Astrocyte (in vitro differentiated cells and primary cell): ENCODE data around the gene SIK3. TPM values are rescaled to one million over a fixed set of nuclear protein-coding genes. Genes with fewer than 3 reads are reported as not detected.

ENCODE experiments used
- DNase-seq: peaks from one replicate; pipeline ENCODE4 v3.0.0-alpha.2; 2010; ENCODE audit warnings: low read depth
- FAIRE-seq: peaks from 2 replicates; lab custom pipeline; 2011; peaks lifted over from hg19 to GRCh38; lab: Jason Lieb, UNC
- H2AFZ ChIP-seq: 2 replicates; pipeline ENCODE4 v1.6.0; 2012; ENCODE audit warnings: low read depth, low read length, inconsistent platforms
- H3K27ac ChIP-seq: 2 replicates; pipeline ENCODE4 v1.5.1; 2011; ENCODE audit warnings: low read depth, low read length, inconsistent platforms
- H3K27me3 ChIP-seq: 2 replicates; pipeline ENCODE4 v1.6.0; 2011; ENCODE audit warnings: low read length, inconsistent platforms; ENCODE audit not compliant: insufficient read depth
- H3K36me3 ChIP-seq: 2 replicates; pipeline ENCODE4 v1.5.1; 2011; ENCODE audit warnings: low read length, inconsistent platforms; ENCODE audit not compliant: insufficient read depth
- H3K4me1 ChIP-seq: 2 replicates; pipeline ENCODE4 v1.5.1; 2011; ENCODE audit warnings: low read length, inconsistent platforms; ENCODE audit not compliant: insufficient read depth
- H3K4me2 ChIP-seq: 2 replicates; pipeline ENCODE4 v1.6.0; 2012; ENCODE audit warnings: low read length, inconsistent platforms
- H3K4me3 ChIP-seq: 2 replicates; pipeline ENCODE4 v1.5.1; 2011; ENCODE audit warnings: low read depth, mild to moderate bottlenecking, low read length, inconsistent platforms; ENCODE audit not compliant: insufficient read depth
- H3K79me2 ChIP-seq: 2 replicates; pipeline ENCODE4 v1.6.0; 2012; ENCODE audit warnings: mild to moderate bottlenecking, low read length, inconsistent platforms; ENCODE audit not compliant: insufficient read depth
- H3K9ac ChIP-seq: 2 replicates; pipeline ENCODE4 v1.6.0; 2012; ENCODE audit warnings: mild to moderate bottlenecking, low read length, inconsistent platforms
- H3K9me3 ChIP-seq: 2 replicates; pipeline ENCODE4 v1.5.1; 2012; ENCODE audit warnings: low read depth, mild to moderate bottlenecking, low read length, inconsistent platforms; ENCODE audit not compliant: insufficient read depth
- H4K20me1 ChIP-seq: 2 replicates; pipeline ENCODE4 v1.6.0; 2012; ENCODE audit warnings: low read length, inconsistent platforms; ENCODE audit not compliant: insufficient read depth
- H3K27ac Mint-ChIP-seq: one replicate; pipeline ENCODE4 v1.8.0; 2021; ENCODE audit warnings: mild to moderate bottlenecking, mixed read lengths; ENCODE audit not compliant: unreplicated experiment
- H3K27me3 Mint-ChIP-seq: one replicate; pipeline ENCODE4 v1.8.0; 2021; ENCODE audit warnings: low read depth, mixed read lengths; ENCODE audit not compliant: unreplicated experiment
- H3K36me3 Mint-ChIP-seq: one replicate; pipeline ENCODE4 v1.8.0; 2021; ENCODE audit warnings: low read depth, mixed read lengths; ENCODE audit not compliant: unreplicated experiment
- H3K4me1 Mint-ChIP-seq: one replicate; pipeline ENCODE4 v1.8.0; 2021; ENCODE audit warnings: low read depth, mixed read lengths; ENCODE audit not compliant: unreplicated experiment
- H3K4me3 Mint-ChIP-seq: one replicate; pipeline ENCODE4 v1.8.0; 2021; ENCODE audit warnings: mild to moderate bottlenecking, moderate library complexity, mixed read lengths; ENCODE audit not compliant: unreplicated experiment
- H3K9me3 Mint-ChIP-seq: one replicate; pipeline ENCODE4 v1.8.0; 2021; ENCODE audit warnings: mild to moderate bottlenecking, mixed read lengths; ENCODE audit not compliant: unreplicated experiment
- EZH2 ChIP-seq: IDR thresholded peaks from 2 replicates; pipeline ENCODE4 v1.6.1; 2012; ENCODE audit warnings: mild to moderate bottlenecking, low read length, inconsistent platforms; ENCODE audit not compliant: insufficient read depth
- total RNA-seq: library from RNA; stranded (reverse); gene quantifications from 2 replicates; pipeline ENCODE4 v1.2.1, GENCODE V29; 2021
- TF ChIP-seq, protein P1 (sequence below): IDR thresholded peaks from 2 replicates; pipeline ENCODE4 v1.5.1; 2011; ENCODE audit warnings: low read depth, mild to moderate bottlenecking, inconsistent platforms, low read length, moderate library complexity; ENCODE audit not compliant: insufficient read depth

The SIK3 gene
- total RNA-seq, 1 donor from 2014 or later: 34.4 TPM

- no peaks in the 10 kb centered on the region for H3K36me3 Mint-ChIP-seq
- H3K27ac Mint-ChIP-seq: no peak overlapping the region
- H3K9me3 ChIP-seq: no peaks in the 10 kb centered on the region
- H2AFZ ChIP-seq: no peak overlapping the region
- no peaks in the 10 kb centered on the region for H3K4me1 Mint-ChIP-seq
- TF ChIP-seq EZH2: no peak
- TF ChIP-seq, protein P1, sequence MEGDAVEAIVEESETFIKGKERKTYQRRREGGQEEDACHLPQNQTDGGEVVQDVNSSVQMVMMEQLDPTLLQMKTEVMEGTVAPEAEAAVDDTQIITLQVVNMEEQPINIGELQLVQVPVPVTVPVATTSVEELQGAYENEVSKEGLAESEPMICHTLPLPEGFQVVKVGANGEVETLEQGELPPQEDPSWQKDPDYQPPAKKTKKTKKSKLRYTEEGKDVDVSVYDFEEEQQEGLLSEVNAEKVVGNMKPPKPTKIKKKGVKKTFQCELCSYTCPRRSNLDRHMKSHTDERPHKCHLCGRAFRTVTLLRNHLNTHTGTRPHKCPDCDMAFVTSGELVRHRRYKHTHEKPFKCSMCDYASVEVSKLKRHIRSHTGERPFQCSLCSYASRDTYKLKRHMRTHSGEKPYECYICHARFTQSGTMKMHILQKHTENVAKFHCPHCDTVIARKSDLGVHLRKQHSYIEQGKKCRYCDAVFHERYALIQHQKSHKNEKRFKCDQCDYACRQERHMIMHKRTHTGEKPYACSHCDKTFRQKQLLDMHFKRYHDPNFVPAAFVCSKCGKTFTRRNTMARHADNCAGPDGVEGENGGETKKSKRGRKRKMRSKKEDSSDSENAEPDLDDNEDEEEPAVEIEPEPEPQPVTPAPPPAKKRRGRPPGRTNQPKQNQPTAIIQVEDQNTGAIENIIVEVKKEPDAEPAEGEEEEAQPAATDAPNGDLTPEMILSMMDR: no peak
- H3K79me2 ChIP-seq: no peaks in the 10 kb centered on the region
- H3K36me3 ChIP-seq: no peaks in the 10 kb centered on the region
- H3K27me3 Mint-ChIP-seq: no peaks in the 10 kb centered on the region
- H3K4me1 ChIP-seq: no peaks in the 10 kb centered on the region
- H3K27me3 ChIP-seq: peaks cover 3% of the 10 kb centered on the region
- no peak overlapping the region for H3K4me2 ChIP-seq
- no peak overlapping the region for H3K9ac ChIP-seq
- H3K4me3 Mint-ChIP-seq: no peak overlapping the region
- no peak for DNase-seq
- H4K20me1 ChIP-seq: no peaks in the 10 kb centered on the region
- no peak overlapping the region for H3K27ac ChIP-seq
- no peak overlapping the region for H3K4me3 ChIP-seq
- no peak for FAIRE-seq
- H3K9me3 Mint-ChIP-seq: no peaks in the 10 kb centered on the region
Observed at GRCh38 chr11:116813781-116814471, 284.3 kb downstream of the SIK3 start.

DNA sequence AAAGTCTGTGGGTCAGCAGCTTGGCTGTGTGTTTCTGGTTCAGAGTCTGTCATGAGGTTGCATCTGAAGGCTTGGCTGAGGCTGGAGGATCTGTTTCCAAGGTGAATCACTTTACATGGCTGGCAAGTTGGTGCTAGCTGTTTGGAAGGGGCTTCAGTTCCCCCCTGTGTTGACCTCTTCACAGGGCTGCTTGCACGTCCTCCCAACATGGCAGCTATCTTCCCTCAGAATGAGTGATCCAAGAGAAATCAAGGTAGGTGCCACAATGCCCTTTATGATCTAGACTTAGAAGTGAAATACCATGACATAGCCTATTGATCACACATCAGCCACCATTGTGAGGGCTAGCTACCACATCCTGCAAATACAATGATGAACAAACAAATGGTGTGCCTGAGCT lies 285.1 kb downstream of the SIK3 start:
- no peak overlapping the region for H3K27ac Mint-ChIP-seq
- H3K36me3 ChIP-seq: no peaks in the 10 kb centered on the region
- no peak overlapping the region for H2AFZ ChIP-seq
- TF ChIP-seq, protein P1: no peak
- no peak for TF ChIP-seq EZH2
- no peak overlapping the region for H3K4me2 ChIP-seq
- no peak overlapping the region for H3K4me3 ChIP-seq
- no peaks in the 10 kb centered on the region for H3K4me1 Mint-ChIP-seq
- no peaks in the 10 kb centered on the region for H3K79me2 ChIP-seq
- peaks cover 3% of the 10 kb centered on the region for H3K27me3 ChIP-seq
- DNase-seq: no peak
- no peaks in the 10 kb centered on the region for H3K4me1 ChIP-seq
- H3K27me3 Mint-ChIP-seq: no peaks in the 10 kb centered on the region
- H3K36me3 Mint-ChIP-seq: no peaks in the 10 kb centered on the region
- no peak for FAIRE-seq
- H3K9ac ChIP-seq: no peak overlapping the region
- no peak overlapping the region for H3K4me3 Mint-ChIP-seq
- no peaks in the 10 kb centered on the region for H3K9me3 ChIP-seq
- no peaks in the 10 kb centered on the region for H3K9me3 Mint-ChIP-seq
- H4K20me1 ChIP-seq: no peaks in the 10 kb centered on the region
- H3K27ac ChIP-seq: no peak overlapping the region

GRCh38 chr11:116812109-116812508 lies 286.1 kb downstream of the SIK3 start:
- no peak overlapping the region for H3K27ac ChIP-seq
- H3K36me3 ChIP-seq: no peaks in the 10 kb centered on the region
- no peak overlapping the region for H3K4me3 Mint-ChIP-seq
- no peaks in the 10 kb centered on the region for H4K20me1 ChIP-seq
- H3K9me3 Mint-ChIP-seq: no peaks in the 10 kb centered on the region
- no peaks in the 10 kb centered on the region for H3K4me1 Mint-ChIP-seq
- H3K79me2 ChIP-seq: no peaks in the 10 kb centered on the region
- H3K4me2 ChIP-seq: no peak overlapping the region
- peaks cover 3% of the 10 kb centered on the region for H3K27me3 ChIP-seq
- H3K9me3 ChIP-seq: no peaks in the 10 kb centered on the region
- TF ChIP-seq EZH2: no peak
- TF ChIP-seq, protein P1: no peak
- no peak overlapping the region for H3K27ac Mint-ChIP-seq
- H3K9ac ChIP-seq: no peak overlapping the region
- FAIRE-seq (no peak), DNase-seq (no peak)
- no peaks in the 10 kb centered on the region for H3K36me3 Mint-ChIP-seq
- no peaks in the 10 kb centered on the region for H3K4me1 ChIP-seq
- H3K4me3 ChIP-seq: no peak overlapping the region
- no peak overlapping the region for H2AFZ ChIP-seq
- peaks cover 3% of the 10 kb centered on the region for H3K27me3 Mint-ChIP-seq
